GM21526 (cell line): ENCODE results near the gene AGBL2.
A peak's percentile ranks its signal among the peaks of the same experiment; 100 is the strongest.
"Not testable (repeated sequence)": the region's sequence is repeated elsewhere in the genome, so short reads cannot be mapped to it uniquely, and the experiment has no call there.

Source experiments
- ATAC-seq: cut with Tn5 transposase; IDR thresholded peaks from one replicate; pipeline ENCODE4 v1.9.1; 2021; ENCODE audit warnings: moderate library complexity; ENCODE audit not compliant: unreplicated experiment, low FRiP score

The AGBL2 gene

GRCh38 chr11:47641600-47642098 is 73.5 kb downstream of the AGBL2 start:
- no peak for ATAC-seq

- ATAC-seq = not testable (repeated sequence)
Measured at GRCh38 chr11:47640506-47640905, 74.7 kb downstream of the AGBL2 start.

DNA sequence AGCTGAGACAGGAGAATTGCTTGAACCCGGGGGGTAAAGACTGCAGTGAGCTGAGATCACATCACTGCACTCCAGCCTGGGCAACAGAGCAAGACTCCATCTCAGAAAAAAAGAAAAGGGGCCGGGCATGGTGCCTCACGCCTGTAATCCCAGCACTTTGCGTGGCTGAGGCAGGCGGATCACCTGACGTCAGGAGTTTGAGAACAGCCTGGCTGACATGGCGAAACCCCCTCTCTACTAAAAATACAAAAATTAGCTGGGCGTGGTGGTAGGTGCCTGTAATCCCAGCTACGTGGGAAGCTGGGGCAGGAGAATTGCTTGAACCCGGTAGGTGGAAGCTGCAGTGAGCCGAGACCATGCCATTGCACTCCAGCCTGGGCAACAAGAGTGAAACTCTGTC is 78.8 kb downstream of the AGBL2 start:
- not testable (repeated sequence) for ATAC-seq

GRCh38 chr11:47631473-47631872 is 83.7 kb downstream of the AGBL2 start:
- no peak for ATAC-seq

DNA sequence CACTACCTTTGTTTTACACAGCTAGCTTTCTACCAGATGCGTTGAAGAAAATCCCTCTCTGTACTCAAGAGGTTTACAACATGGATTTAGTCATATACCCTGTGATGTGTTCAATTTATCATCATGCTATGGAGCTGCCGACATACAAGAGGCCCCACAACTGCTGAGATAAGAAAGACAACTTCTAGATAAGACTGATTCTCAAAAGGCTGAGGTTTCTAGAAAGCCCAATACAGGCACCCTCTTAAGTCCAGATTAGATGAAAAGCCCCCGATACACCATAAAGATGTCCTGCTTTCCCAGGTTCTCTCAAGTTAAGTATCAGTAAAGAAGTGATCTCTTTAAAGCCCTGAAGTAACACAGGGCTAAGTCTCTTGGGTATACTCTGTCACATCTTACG is 87.1 kb downstream of the AGBL2 start:
- no peak for ATAC-seq

GRCh38 chr11:47626234-47626633 is 88.9 kb downstream of the AGBL2 start:
- ATAC-seq = no peak

DNA sequence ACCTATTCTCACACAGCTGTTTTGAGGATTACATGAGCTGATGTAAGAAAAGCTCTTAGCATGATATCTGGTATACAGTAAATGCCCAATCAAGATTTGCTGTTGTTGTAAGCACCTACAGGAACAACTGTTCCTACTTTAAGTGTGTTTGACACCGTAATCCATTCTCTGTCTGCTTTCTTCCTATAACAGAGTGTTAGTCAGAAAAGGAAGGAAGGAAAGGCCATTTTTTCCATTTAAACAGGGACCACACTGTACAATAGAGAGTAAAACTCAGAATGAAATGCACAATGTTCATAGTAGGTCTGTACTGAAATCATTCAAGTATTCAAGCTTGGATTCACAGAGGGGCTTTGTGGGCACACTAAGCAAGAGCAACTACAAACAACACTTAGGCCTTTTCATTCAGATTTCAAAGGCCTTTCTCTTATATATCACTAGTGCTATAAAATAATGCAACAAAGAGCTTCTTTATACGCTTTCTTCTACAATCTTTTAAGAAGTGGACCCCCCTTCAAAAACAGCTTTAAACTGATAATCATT is 94.3 kb downstream of the AGBL2 start:
- no peak for ATAC-seq

DNA sequence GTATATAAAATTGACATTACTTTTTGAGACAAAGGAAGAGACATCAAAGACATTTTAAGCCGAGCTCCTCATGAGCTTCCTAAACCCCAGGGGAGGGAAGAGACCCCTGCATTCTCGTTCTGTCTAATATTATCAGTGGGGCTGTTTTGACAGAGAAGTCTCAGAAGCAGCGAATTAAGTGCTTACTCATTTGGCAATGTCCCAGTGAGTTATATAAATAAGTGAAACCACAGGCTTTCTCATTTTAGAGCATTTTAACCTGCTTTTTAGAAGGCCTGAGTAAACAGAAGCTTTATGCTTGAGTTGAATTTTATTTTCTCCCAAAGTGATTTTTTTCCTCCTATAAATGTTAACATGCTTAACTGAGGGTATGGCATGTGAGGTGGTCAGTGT is 97.8 kb downstream of the AGBL2 start:
- ATAC-seq = no peak

DNA sequence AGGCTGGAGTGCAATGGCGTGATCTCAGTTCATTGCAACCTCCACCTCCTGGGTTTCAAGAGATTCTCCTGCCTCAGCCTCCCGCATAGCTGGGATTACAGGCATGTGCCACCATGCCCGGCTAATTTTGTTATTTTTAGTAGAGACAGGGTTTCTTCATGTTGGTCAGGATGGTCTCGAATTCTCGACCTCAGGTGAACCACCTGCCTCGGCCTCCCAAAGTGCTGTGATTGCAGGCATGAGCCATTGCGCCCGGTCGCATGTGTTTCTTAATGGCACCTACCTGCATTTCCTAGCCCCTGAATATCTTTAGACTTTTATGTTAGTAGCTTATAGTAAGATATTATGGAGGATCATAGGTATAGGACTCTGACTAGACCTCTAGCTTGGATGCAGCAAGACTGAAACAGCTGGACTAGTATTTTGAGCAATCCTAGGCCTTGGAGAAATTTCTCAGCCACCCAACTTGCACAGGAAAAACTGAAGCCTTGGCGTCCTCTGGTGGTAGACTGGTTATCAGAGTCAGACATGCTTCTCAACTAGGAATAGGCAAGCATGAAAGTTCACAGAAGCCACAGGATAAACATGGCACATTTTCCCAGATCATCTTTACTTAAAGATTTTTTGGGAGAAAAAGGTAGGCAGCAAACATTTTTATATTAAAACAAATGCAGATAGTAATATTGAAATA is 98.3 kb downstream of the AGBL2 start:
- no peak for ATAC-seq

GRCh38 chr11:47615249-47615648 is 99.9 kb downstream of the AGBL2 start:
- ATAC-seq = no peak

DNA sequence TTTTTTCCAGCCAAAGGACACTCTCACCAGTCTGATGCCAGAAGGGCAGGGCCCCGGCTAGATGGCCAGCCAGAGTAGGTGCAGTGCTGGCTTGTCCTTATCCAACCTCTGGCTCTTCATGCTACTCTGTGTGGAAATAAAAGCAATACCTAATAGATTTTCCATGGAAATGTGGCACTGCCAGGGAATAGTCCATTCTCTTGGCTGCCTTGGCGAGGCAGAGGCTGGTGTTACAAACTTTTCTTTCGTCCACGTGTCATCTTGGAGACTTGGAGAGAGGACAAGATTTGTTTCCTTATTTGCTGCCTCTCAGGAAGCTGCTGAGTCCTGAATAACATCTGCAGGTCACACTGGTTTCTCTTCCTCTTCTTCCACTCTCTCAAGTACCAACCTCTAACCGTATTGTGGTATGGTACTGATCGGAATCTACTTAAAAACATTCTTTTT is 103.8 kb downstream of the AGBL2 start:
- peak; percentile 72 for ATAC-seq

GRCh38 chr11:47609675-47610074 is 105.5 kb downstream of the AGBL2 start:
- ATAC-seq = no peak
